ENCODE measurements around the gene STC2. TPM values are rescaled to one million over a fixed set of nuclear protein-coding genes. Genes with fewer than 3 reads are reported as not detected.

Gene STC2
- total and polyA plus RNA-seq, 2 of the 8 experiments (the other 6 are each of a cell fraction or from before 2014, with no cell fraction given), result 26.4 to 53.1 TPM

DNA sequence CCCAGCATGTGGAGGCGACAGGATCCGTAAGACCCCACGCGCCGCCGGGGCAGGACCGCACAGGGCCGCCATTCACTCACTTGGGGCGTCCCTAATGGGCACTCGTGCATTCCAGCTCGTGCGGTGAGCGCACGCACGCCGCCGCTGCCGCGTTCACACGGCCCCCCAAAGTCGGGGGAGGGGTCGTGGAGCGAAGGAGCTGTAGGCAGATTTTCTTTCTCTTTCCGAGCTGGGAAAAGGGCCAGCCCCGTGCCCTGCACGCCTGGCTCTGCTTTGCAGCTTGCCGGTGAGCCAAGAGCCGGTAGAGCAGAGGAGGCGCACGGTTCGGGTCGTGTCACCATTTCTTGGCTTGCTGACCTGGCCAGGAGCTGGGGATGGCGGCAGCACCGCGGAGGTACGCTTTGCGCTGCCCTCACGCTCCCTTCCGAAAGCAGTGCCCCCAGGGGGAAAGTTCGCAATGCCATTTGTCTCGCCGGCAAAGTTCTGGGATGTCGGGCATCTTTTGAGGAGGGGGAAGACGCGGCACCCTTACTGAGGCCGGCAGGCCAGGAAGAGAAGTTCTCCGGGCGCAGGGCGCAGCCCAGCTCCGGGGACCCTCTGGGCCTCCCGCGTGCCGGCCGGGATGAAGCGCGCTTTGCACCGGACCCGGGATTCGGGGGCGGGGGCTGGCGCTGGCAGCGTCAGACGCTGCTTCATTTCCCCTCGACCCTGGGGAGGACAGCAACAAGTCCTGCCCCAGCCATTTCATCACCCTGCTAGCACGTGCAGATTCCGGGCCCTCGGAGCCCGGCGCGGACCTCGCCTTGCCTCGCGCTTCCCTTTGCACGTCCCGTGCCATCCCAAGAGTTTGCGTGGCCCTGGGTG is 898 bp downstream of the STC2 start:
- no peak for DNase-seq (ENCODE audit: low read depth in 1 of 2, low spot score in 2 of 2)
- Histone ChIP-seq H2BK120ac (replicated peaks; ENCODE audit: low read depth, low read length) (no peak overlapping the region), H4K20me1 (replicated peaks in 1 of 2; ENCODE audit: control insufficient read depth in 1 of 2, insufficient read depth in 2 of 2, low read length in 2 of 2) (peaks cover 23% of the 10 kb centered on the region in 2 experiments), H2BK20ac (ENCODE audit: low read length) (no peak overlapping the region), H2AFZ (ENCODE audit: low read length) (no peak overlapping the region), H4K5ac (ENCODE audit: insufficient read length, low read depth, low read length) (peak overlapping the region; percentile 63), H3K27ac (ENCODE audit: low read depth, low read length) (peak overlapping the region; percentile 38; the same call in 1 of the 2 replicates), H4K8ac (ENCODE audit: extremely low read depth, insufficient read depth, low read length) (peak overlapping the region; percentile 66), H3K4ac (replicated peaks; ENCODE audit: insufficient read length, low read depth, low read length) (peak overlapping the region; percentile 53), H3K4me1 (replicated peaks in 1 of 4; ENCODE audit: control insufficient read depth in 3 of 4, insufficient read depth in 4 of 4, low read length in 3 of 4) (peaks cover 7 to 30% (median 14%) of the 10 kb centered on the region in 4 experiments), H2BK5ac (ENCODE audit: low read depth, low read length) (peak overlapping the region; percentile 91), H2BK15ac (ENCODE audit: low read length) (no peak overlapping the region; the same call in 1 of the 2 replicates), H3K14ac (ENCODE audit: insufficient read length) (no peak overlapping the region), H3K4me2 (ENCODE audit: insufficient read depth in 1 of 2, low read depth in 2 of 2, low read length in 2 of 2) (peak overlapping the region; percentile 96 to 99), H3K23ac (ENCODE audit: insufficient read length) (no peak overlapping the region), H3K27me3 (replicated peaks in 1 of 4; ENCODE audit: control insufficient read depth in 3 of 4, extremely low read depth in 1 of 4, insufficient read depth in 3 of 4, low read length in 3 of 4) (peaks cover 0 to 9% (median 7%) of the 10 kb centered on the region in 4 experiments; a peak in 6 of 7 replicates), H3K79me1 (ENCODE audit: low read depth, low read length) (peaks cover 16% of the 10 kb centered on the region), H3K23me2 (ENCODE audit: low read depth, low read length) (peaks cover 16% of the 10 kb centered on the region), H3K9ac (replicated peaks in 1 of 4; ENCODE audit: extremely low read depth in 1 of 4, low read depth in 3 of 4, low read length in 3 of 4) (peak overlapping the region; percentile 70 to 92 (median 74)), H3K9me3 (ENCODE audit: insufficient read depth in 2 of 2, low read depth in 1 of 2, low read length in 1 of 2) (no peaks in the 10 kb centered on the region), H3K18ac (ENCODE audit: extremely low read depth, low read length) (peak overlapping the region; percentile 99), H3K56ac (replicated peaks; ENCODE audit: insufficient read length, low read depth, low read length) (peak overlapping the region; percentile 52), H3K4me3 (ENCODE audit: extremely low read depth in 1 of 4, insufficient read depth in 2 of 4, low read depth in 3 of 4, low read length in 4 of 4) (peak overlapping the region; percentile 90 to 95 (median 91)), H4K91ac (replicated peaks; ENCODE audit: insufficient read length, low read length) (peak overlapping the region; percentile 91), H3K79me2 (ENCODE audit: control insufficient read depth in 1 of 2, insufficient read depth in 2 of 2, low read length in 2 of 2) (peaks cover 10 to 52% of the 10 kb centered on the region in 2 experiments), H2AK5ac (ENCODE audit: low read depth, low read length) (no peak overlapping the region), H3K36me3 (ENCODE audit: control insufficient read depth in 2 of 4, insufficient read depth in 4 of 4, low read length in 3 of 4) (peaks cover 19 to 50% (median 30%) of the 10 kb centered on the region in 4 experiments), H2BK12ac (ENCODE audit: low read depth, low read length) (0 out of 2 replicates have a peak overlapping the region, but pooled peaks have one; percentile 75)
- ChIA-PET CTCF (ENCODE audit: partially characterized antibody) (interaction anchor here (0.7 to 8.1 kb wide), 5 partner anchors 11 to 646 kb away, joined by 3 to 184 read pairs (median 4); no protein-coding TSS in a partner anchor), POLR2A (ENCODE audit: partially characterized antibody) (interaction anchor here (0.6 to 9.3 kb wide), 29 partner anchors 11 to 654 kb away, joined by 3 to 491 read pairs (median 5); partner anchors contain the start of genes NKX2-5 and RPL26L1)
- no peak for FAIRE-seq
- WGBS, 2 experiments (ENCODE audit: extremely low coverage in 1 of 2, insufficient coverage in 1 of 2, insufficient read length in 1 of 2, insufficient replicate concordance in 2 of 2, low coverage in 1 of 2, low lambda C conversion rate in 2 of 2, missing lambda C conversion rate in 1 of 2), result 1% methylated on average over 52 of the region's 76 CpGs; no CpG with 5 or more reads in 1 of the 2 experiments
- TF ChIP-seq KDM4A (IDR thresholded peaks at IDR 0.05; ENCODE audit: low read depth, low read length, severe bottlenecking), result peak; percentile 59
- TF ChIP-seq, protein P1, sequence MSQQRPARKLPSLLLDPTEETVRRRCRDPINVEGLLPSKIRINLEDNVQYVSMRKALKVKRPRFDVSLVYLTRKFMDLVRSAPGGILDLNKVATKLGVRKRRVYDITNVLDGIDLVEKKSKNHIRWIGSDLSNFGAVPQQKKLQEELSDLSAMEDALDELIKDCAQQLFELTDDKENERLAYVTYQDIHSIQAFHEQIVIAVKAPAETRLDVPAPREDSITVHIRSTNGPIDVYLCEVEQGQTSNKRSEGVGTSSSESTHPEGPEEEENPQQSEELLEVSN (IDR thresholded peaks at IDR 0.05), result peak; percentile 11; the same call in 1 of the 2 replicates
- no peak for TF ChIP-seq HDAC6 (IDR thresholded peaks at IDR 0.05; ENCODE audit: low read depth, low read length)
- TF ChIP-seq TAF1 (IDR thresholded peaks at IDR 0.05; ENCODE audit: low read depth, low read length), result peak; percentile 53; the same call in 1 of the 2 replicates
- no peak for TF ChIP-seq CHD1 (IDR thresholded peaks at IDR 0.05; ENCODE audit: low read depth, low read length)
- peak in 1 of 2 experiments; percentile 34; a peak in 1 of 3 replicates for TF ChIP-seq POLR2A (IDR thresholded peaks at IDR 0.05; ENCODE audit: control extremely low read depth in 1 of 2, low read depth in 2 of 2, low read length in 2 of 2)
- TF ChIP-seq CREB1 (IDR thresholded peaks at IDR 0.05), result 0 out of 2 replicates have a peak, but pooled peaks have one; percentile 16
- TF ChIP-seq SIN3A (conservative IDR thresholded peaks at IDR 0.05 in 1 of 2, IDR thresholded peaks at IDR 0.05 in 1 of 2; ENCODE audit: low read depth in 1 of 2, low read length in 2 of 2), result peak; percentile 22 to 55; a peak in 2 of 4 replicates
- peak; percentile 15; the same call in 1 of the 2 replicates for TF ChIP-seq POLR2AphosphoS5 (IDR thresholded peaks at IDR 0.05; ENCODE audit: low read depth, low read length)
- no peak for TF ChIP-seq SRF (IDR thresholded peaks at IDR 0.05; ENCODE audit: low read depth, low read length)
- TF ChIP-seq SIRT6 (IDR thresholded peaks at IDR 0.05; ENCODE audit: low read length), result no peak
